IPS DF 19.7 (cell line): Measurements from ENCODE around the gene ARRDC4.

ENCODE experiments used
- DNase-seq: peaks from one replicate; pipeline ENCODE4 v3.0.0-alpha.2; 2013; ENCODE audit warnings: low read depth, low spot score

ARRDC4 gene

DNA sequence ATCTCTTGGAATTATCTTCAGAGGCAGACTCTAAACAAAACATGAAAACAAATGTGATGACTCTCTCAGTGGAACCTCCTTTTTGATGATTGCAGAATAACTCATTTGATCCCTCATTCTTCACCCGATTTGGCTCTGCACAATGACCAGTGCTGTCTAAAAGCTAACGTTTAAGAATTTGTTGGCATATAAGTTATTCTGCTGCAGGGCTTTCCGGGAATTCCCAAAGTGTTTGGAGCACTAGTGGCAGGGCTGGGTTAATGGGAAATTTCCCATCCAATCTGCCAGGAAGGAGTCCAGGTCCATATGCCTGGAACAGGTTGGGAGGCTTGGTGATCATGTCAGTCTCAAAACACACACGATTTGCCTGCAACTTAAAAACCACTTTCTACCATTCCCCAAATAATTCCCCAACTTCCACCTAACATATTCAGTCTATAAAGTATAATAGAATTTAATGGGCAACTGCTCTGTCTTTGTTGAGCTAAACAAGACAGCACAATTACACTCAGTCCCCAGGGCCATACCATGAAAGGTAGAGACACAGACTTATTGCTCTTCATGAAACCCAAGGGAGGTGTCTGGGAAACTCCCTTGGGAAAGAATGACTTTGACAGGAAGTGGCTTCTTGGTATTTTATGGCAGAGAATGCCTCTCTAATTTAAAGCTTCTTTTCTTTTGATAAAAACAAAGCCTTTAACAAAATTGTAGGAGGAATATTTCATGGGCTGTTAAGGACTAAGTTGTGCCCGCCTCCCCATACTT lies 38.0 kb downstream of the ARRDC4 start:
- no peak for DNase-seq

DNA sequence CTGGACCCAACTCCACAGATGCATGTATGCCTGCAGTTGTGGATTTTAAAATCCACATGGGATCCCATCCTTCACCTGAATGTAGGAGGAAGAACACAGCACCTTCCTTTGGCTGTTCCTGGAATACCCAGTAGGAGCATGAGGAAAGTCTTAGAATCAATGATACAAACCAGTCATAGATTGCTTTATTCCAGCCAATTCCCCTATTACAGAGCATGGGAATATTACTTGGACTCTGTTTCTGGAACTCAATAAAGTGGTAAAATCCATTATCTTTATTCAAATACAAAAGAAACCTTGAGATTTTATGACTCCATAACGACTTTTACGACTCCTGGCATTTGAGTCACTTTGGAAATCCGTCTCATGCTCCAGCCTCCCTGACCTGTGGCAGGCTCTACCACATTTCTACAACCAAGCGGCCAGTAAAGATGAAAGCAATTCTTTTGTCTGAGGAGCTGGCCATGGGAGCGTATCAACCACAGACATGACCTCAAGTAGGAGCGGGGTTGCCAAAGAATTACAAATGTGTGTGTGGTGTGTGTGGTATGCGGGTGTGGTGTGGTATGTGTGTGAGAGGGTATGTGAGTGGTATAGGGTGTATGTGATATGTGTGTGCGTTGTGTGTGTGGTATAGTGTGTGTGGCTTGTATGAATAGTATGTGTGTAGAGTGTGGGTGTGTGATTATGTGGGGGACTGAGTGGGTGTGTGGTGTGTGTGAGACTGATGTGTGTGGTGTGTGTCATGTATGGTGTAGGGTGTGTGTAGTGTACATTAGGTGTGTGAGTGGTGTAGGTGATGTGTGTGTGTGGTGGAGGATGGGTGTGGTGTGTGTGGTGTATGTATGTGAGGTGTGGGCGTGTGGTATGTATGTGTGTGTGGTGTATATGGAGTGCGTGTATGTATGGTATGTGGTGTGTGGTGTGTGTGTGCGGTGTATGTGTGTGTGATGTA lies 40.0 kb downstream of the ARRDC4 start:
- DNase-seq = no peak

DNA sequence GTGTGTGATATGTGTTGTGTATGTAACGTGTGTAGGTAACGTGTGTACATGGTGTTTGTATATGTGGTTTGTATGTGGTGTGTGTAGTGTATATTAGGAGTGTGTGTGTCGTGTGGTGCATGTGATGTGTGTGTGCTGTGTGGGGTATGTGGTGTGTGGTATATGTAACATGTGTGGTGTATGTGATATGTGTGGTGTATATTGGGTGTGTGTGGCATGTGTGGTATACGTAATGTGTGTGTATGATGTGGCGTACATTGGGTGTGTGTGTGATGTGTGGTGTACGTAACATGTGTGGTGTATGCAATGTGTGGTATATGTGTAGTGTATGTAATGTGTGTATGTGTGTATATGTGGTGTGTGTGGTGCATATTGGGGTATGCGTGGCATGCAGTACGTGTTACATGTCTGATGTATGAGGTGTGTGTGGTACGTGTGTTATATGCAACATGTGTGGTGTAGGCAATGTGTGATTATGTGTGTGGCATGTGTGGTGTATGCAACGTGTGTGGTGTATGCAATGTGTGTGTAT lies 41.2 kb downstream of the ARRDC4 start:
- DNase-seq = no peak

DNA sequence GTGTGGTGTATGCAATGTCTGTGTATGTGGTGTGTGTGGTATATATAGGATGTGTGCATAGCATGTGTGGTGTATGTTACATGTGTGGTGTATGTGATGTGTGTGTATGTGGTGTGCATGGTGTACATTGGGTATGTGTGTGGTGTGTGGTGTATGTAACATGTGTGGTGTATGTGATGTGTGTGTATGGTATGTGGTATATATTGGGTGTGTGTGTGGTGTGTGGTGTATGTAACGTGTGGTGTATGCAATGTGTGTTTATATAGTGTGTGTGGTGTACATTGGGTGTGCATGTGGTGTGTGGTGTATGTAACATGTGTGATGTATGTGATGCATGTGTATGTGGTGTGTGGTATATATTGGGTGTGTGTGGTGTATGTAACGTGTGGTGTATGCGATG lies 41.9 kb downstream of the ARRDC4 start:
- no peak for DNase-seq

DNA sequence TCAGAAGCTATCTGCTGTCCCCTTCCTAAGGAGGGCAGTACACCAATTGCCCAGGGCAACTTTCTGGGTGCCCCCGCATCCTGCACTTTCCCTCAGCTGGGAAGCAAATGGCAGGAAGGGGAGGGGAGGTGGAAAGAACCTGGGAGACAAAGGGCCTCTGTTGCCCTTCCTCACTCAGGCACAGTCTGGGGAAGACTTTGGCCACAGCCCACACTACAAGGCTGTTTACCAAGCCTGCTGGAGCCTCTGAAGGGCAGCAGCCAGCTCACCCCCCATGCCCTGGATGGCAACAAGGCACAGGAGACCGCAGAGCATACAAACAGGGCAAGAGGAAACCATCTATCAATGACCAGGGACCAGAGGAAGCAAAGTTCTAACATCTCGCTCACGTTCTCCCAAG lies 42.4 kb downstream of the ARRDC4 start:
- DNase-seq = no peak

DNA sequence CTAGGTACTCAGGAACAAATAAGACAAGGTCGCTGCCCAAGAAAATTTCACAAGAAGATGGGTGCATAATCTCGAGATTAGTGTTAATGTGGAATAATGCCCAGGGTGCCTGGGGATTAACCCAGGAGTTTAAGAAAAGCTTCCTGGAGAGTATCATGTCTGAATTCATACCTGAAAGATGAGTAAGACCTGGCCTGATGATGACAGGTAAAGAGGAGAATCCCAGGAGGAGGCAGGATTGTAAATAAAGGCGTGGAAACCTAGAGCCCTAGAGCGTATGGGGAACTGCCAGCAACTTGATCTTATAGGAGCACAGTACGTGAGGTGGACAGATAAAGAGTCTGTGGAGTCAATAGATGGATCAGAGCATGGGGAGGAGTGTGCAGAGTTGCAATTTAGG lies 43.0 kb downstream of the ARRDC4 start:
- no peak for DNase-seq

DNA sequence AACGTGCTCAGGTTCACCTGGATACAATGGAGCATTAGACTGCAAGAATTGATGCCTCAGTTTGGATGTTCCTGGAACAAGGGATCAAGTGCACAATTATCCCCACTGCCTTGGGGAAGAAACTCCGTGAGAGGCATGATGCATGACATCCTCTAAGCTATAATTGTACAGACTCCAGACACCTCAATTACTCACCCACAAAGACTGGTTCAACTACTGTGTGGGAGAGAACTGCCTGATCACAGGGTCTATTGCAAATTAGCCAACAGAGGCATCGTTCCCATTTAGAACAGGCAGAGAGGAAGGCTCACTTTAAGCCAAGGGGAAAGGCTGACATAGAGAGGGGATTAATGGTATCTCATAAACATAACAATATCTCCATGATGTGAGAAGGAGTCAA lies 43.5 kb downstream of the ARRDC4 start:
- no peak for DNase-seq

DNA sequence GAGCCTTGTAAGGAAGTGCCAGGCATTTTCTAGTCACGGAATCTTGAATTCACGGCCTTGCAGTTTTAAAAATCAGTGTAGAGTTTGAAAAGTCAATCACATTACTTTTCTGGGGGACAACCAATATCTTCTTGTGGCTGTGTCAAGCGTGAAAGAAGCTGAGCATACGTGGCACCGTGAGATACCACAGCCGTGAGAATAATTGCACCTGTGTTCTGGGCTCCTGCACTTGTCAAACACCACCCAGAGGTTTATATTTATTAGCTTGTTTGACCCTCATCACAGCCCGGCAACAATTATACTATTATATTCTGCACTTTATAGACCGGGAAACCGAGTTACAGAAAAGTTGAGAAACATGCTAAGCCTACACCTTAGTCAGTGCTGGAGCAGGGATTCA lies 45.2 kb downstream of the ARRDC4 start:
- DNase-seq = no peak

DNA sequence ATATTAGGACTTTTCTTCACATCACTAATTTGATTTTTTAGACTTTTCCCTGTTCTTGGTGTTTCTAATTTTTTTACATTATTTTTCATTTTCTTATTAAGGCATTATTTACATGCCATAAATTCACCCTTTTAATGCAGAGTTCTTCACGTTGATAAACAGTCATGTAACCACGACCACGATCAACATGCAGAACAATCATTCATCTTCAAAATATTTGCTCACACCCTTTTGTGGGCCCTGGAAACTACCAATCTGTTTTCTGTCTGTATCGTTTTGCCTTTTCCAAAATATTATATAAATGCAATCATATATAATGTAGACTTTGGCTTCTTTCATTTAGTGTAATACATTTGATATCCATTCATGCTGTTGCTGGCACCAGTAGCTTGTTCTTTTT lies 48.7 kb downstream of the ARRDC4 start:
- no peak for DNase-seq

DNA sequence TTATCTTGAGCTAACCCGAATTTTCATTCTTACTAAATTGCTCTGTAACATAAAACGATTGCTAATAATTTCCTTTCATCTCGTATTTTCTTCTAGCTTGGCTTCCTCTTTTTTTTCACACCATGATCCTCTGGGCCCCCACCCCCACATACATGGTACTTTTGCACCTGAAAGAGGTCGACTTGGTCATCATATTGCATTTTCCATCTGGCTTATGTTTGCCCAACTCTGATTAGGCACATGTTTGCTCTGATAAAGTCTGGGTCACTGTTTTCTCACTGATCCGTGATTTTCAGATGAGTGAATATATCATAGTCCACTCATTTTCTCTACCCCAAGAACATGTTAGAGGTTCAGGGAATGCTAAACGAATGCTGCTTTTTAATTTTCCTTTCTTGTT lies 49.5 kb downstream of the ARRDC4 start:
- DNase-seq = no peak

DNA sequence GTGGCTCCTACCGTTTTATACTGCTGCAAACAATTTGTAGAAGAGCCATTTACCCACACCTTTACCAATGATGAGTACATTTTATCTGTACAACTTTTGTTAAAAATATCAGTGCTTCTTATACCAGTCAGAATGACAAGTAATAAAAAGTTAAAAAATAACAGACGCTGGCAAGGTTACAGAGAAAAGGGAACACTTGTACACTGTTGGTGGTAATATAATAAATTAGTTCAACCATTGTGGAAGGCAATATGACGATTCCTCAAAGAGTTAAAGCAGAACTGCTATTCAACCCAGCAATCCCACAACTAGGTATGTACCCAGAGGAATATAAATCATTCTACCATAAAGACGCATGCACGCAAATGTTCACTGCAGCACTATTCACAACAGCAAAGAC lies 51.9 kb downstream of the ARRDC4 start:
- no peak for DNase-seq

DNA sequence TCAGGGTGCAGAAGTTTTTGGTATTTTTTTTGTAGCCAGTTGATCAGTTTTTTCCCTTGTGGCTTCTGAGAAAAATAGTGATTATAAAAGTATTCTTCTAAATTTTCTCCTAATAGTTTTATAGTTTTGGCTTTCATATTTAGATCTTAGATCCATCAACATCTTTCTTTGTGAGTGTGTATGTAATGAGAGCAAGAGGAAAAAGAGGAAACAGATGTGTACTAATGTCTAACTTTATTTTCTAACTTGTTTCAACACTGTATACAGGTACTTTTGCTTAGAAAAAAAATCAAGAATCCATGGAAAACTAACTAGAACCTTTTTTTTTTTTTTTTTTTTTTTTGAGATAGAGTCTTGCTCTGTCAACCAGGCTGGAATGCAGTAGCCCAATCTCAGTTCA lies 53.1 kb downstream of the ARRDC4 start:
- no peak for DNase-seq

DNA sequence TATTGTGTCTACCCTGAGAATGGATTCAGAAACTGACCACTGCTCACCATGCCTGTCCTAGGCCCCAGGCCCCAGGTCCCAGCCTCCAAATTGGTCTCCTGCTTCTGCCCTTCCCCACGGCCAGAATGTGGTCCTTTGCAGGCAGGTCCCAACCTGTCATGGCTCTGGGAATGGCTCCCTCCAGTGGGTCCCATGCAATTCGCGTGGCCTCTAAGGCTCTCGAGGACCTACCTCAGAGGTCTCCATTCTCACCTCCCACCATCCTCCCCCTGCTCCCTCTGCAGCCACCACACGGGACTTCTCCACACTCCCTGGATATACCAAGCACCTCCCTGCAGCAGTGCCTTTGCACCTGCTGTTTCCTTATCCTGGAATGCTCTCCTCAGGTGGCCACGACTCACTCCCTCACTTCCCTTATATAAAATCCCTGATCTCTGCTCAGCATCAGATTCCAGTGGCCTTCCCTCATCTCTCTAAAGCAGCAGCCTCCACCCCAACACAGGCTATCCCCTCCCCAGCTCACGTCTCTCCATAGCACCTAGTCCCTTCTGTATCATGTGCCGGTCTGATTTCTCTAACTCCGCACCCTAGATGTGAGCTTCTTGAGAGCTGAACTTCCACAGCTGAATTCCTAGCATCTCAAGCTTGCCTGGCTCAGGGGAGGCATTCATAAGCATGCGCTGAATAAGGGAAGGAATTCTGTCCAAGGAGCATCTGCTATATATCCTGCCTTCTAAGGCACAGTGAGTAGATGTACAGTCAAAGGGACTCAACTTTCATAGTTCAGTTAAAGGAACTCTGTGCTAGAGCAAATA lies 56.9 kb downstream of the ARRDC4 start:
- DNase-seq = no peak

DNA sequence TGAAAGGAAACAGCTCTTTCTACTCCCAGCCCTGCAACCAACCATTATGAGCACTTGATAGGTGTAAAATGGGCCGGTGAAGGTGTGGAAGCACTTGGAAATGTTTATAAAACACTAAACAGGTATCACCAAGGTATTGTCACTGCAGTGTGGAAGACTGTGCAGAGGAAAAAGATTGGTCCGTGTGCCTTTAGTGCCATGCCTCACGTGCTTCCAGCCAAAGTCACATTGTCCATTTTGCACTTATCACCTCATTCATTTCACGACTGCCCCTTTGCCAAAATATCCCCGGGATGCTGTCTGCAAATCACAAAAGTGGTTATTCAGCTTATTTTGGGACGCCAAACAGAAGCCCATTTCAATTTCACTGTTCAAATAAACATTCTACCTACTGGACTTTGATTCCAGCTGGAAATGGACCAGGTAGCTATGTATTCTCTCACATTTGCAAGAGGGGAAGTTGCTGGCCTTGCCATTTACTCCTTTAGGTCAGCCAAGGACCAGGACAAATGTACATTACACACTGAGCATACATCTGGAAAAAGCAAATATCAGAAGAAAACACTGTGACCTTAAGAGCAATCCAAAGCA lies 58.4 kb downstream of the ARRDC4 start:
- no peak for DNase-seq
